ENCODE results near the gene ASH1L.

ASH1L gene

GRCh38 chr1:155324717-155325602 is 237.6 kb downstream of the ASH1L start:
- DNase-seq = peak; percentile 85

- peak; percentile 91 for DNase-seq
Observed at GRCh38 chr1:155324037-155324716, 238.4 kb downstream of the ASH1L start.

- DNase-seq = peak; percentile 70
Observed at GRCh38 chr1:155323729-155324036, 238.9 kb downstream of the ASH1L start.

- DNase-seq = peak; percentile 93
Observed at GRCh38 chr1:155322953-155323728, 239.5 kb downstream of the ASH1L start.

GRCh38 chr1:155322571-155322952 is 240.0 kb downstream of the ASH1L start:
- DNase-seq = no peak

- no peak for DNase-seq
Observed at GRCh38 chr1:155321639-155322503, 240.7 kb downstream of the ASH1L start.

GRCh38 chr1:155320661-155321617 is 241.7 kb downstream of the ASH1L start, which contains the start of gene RUSC1:
TSS of gene RUSC1 (plus strand) at chr1:155320894. CDS start at chr1:155321774, 880 bp downstream.
- DNase-seq = no peak

GRCh38 chr1:155320252-155320651 is 242.4 kb downstream of the ASH1L start:
- no peak for DNase-seq

- DNase-seq = no peak
Observed at GRCh38 chr1:155319536-155319935, 243.1 kb downstream of the ASH1L start.

- no peak for DNase-seq
Observed at GRCh38 chr1:155318082-155318481, 244.5 kb downstream of the ASH1L start.

- no peak for DNase-seq
Observed at GRCh38 chr1:155316922-155317321, 245.7 kb downstream of the ASH1L start.

GRCh38 chr1:155313261-155313660 is 249.3 kb downstream of the ASH1L start:
- no peak for DNase-seq

GRCh38 chr1:155309423-155310021 is 253.1 kb downstream of the ASH1L start:
- no peak for DNase-seq

- DNase-seq = peak; percentile 88
Observed at GRCh38 chr1:155308493-155309422, 253.8 kb downstream of the ASH1L start, which contains the start of gene FDPS. TSS of gene FDPS (plus strand) at chr1:155308866. CDS start at chr1:155309790, 924 bp downstream.

- no peak for DNase-seq
Observed at GRCh38 chr1:155307247-155307740, 255.3 kb downstream of the ASH1L start.

GRCh38 chr1:155305881-155306391 is 256.7 kb downstream of the ASH1L start:
- DNase-seq = no peak

GRCh38 chr1:155304558-155305063 is 258.0 kb downstream of the ASH1L start:
- DNase-seq = no peak

- no peak for DNase-seq
Observed at GRCh38 chr1:155301342-155301841, 261.2 kb downstream of the ASH1L start, which contains the start of gene PKLR. TSS of gene PKLR (minus strand) at chr1:155301438. CDS start at chr1:155301395, 43 bp downstream.
